ENCODE results near the gene SCGB1C1. TPM values are rescaled to one million over a fixed set of nuclear protein-coding genes. Genes with fewer than 3 reads are reported as not detected.
A peak's percentile ranks its signal among the peaks of the same experiment; 100 is the strongest.

Gene SCGB1C1
- total and polyA plus RNA-seq, 9 of the 15 experiments (the other 6 are each of a cell fraction or from before 2014, with no cell fraction given): not detected

- TF ChIP-seq RBM39 (optimal IDR thresholded peaks at IDR 0.05; ENCODE audit: low read depth, low read length) (no peak), ZBTB12 (CRISPR knock-in tag; IDR thresholded peaks at IDR 0.05) (no peak), MXD1 (CRISPR knock-in tag; IDR thresholded peaks at IDR 0.05; ENCODE audit: borderline replicate concordance, poor library complexity, severe bottlenecking) (no peak), PREB (CRISPR knock-in tag; IDR thresholded peaks at IDR 0.05) (0 out of 2 replicates have a peak, but pooled peaks have one; percentile 63), HIVEP1 (CRISPR knock-in tag; IDR thresholded peaks at IDR 0.05) (no peak), FOXM1 (IDR thresholded peaks at IDR 0.05; ENCODE audit: low read depth) (no peak), FOXM1 (CRISPR knock-in tag; IDR thresholded peaks at IDR 0.05; ENCODE audit: low read depth) (peak; percentile 60; the same call in 1 of the 2 replicates), BHLHE40 (IDR thresholded peaks at IDR 0.05; ENCODE audit: low read length) (no peak), ZNF165 (CRISPR knock-in tag; IDR thresholded peaks at IDR 0.05; ENCODE audit: borderline replicate concordance) (no peak), ZNF592 (IDR thresholded peaks at IDR 0.05) (no peak), TBP (optimal IDR thresholded peaks at IDR 0.05; ENCODE audit: low read depth, low read length) (peak; percentile 23), EZH2 (IDR thresholded peaks at IDR 0.05; ENCODE audit: borderline replicate concordance, low read depth, low read length) (no peak), NCOR1 (IDR thresholded peaks at IDR 0.05) (no peak), ZNF146 (CRISPR knock-in tag; IDR thresholded peaks at IDR 0.05; ENCODE audit: unreplicated experiment) (no peak), BRF2 (IDR thresholded peaks at IDR 0.05; ENCODE audit: borderline replicate concordance, insufficient read depth, insufficient read length) (no peak), ZNF699 (CRISPR knock-in tag; IDR thresholded peaks at IDR 0.05; ENCODE audit: insufficient replicate concordance) (no peak), MEF2A (IDR thresholded peaks at IDR 0.05; ENCODE audit: control insufficient read depth, low read depth, low read length) (no peak), DACH1 (IDR thresholded peaks at IDR 0.05; ENCODE audit: partially characterized antibody) (no peak)
Measured at GRCh38 chr11:236774-237767, 44.2 kb downstream of the SCGB1C1 start, which contains the start of gene PSMD13 (continued).

All from K562 (cell line).